ENCODE results near the gene DPM1.
A peak's percentile ranks its signal among the peaks of the same experiment; 100 is the strongest.
"Not testable (repeated sequence)": the region's sequence is repeated elsewhere in the genome, so short reads cannot be mapped to it uniquely, and the experiment has no call there.

Gene DPM1

DNA sequence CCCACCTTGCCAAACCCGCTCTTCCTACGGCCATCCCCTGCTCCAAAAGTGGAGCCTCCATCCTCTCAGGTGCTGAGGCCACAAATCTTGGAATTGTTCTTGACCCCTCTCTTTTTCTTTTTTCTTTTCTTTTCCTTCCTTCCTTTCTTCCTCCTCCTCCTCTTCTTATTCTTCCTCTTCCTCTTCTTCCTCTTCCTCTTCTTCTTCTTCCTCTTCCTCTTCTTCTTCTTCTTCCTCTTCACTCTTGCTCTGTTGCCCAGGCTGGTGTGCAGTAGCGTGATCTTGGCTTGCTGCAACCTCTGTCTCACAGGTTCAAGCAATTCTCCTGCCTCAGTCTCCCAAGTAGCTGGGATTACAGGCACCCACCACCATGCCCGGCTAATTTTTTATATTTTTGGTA lies 20.2 kb upstream of the DPM1 start:
- DNase-seq: not testable (repeated sequence)

DNA sequence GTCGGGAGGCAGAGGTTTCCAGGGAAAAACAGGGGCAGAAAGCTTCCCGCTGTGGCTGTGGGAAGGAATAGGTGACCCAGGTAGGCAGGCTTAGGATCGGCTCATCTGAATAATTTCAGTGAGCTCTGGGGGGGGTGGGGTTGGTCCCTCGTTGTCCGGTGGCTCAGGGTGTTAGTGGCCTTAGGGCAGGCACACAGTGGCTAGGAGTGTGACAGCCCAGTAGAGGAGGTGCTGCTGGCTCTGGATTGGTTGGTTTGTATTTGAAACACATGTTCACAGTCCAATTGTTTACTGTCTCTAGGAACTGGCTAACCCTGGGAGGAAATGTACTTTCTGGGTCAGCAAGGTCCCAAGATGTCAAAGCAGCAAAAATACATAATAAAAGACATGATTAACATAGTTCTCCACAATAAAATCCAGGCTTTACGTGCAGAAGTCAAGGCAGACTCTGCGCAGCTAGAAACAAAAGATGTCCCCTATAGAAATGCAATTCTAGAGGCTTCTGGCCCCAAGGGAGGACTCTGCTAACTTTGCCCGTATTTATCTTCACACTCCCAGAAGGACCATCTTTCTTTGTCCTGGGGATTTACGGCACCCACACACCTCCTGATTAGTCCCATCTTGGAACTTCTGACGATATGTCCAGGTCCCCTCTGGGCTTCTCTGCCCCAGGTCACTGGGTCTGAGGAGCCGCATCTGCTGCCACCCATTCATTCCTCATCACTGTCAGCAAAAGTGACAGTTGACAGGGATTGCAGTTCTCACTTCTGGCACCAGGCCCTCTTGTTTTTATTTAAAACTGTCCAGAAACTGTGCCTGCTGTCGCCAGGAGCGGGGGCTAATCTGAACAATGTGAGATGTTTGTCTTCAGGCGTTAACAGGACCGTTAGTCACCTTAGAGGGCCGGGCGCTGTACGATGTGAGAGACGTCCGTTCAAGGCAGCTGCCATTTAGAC lies 19.0 kb upstream of the DPM1 start:
- DNase-seq: no peak

- DNase-seq: no peak
Measured at GRCh38 chr20:50975701-50976330, 17.5 kb upstream of the DPM1 start.

GRCh38 chr20:50969912-50970311 lies 11.6 kb upstream of the DPM1 start:
- no peak for DNase-seq

GRCh38 chr20:50969435-50969834 lies 11.1 kb upstream of the DPM1 start:
- DNase-seq: no peak

DNA sequence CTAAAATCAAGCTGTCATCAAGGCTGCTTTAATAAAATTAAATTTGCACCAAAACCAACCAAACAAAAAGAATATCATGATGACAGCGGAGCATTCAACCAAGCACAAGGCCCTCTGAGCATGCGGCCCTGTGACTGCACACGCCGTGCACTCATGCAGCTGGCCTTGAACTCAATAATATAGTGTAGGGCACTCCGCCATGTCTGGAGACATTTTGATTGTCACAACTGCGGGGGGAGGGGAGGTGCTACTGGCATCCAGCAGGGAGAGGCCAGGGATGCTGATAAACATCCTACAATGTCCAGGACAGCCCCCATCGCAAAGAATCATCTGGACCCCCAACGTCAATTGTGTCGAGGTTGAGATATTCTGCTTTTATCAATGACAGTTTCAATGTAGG lies 10.0 kb upstream of the DPM1 start:
- DNase-seq: no peak

DNA sequence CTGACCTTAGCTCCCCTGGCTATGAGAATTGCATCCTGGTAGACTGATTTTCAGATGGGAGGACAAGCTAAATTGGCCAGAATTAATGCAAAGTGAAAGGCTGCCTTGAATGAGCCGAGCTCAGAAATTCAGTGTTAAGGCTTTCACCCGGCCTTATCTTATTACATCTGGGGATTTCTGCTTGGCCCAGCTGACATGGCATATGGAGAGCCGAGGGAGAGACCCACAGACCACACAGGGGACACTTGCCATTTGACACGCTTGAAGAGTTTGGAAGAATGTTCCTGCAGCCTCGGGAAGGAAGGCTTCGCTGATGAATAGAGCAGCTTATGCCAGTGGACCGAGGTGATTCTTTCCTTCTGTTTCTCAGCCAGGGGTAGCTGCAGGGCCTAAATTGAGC lies 9.3 kb upstream of the DPM1 start:
- DNase-seq: no peak

- no peak for DNase-seq
Measured at GRCh38 chr20:50959543-50960126, 1.3 kb upstream of the DPM1 start.

DNA sequence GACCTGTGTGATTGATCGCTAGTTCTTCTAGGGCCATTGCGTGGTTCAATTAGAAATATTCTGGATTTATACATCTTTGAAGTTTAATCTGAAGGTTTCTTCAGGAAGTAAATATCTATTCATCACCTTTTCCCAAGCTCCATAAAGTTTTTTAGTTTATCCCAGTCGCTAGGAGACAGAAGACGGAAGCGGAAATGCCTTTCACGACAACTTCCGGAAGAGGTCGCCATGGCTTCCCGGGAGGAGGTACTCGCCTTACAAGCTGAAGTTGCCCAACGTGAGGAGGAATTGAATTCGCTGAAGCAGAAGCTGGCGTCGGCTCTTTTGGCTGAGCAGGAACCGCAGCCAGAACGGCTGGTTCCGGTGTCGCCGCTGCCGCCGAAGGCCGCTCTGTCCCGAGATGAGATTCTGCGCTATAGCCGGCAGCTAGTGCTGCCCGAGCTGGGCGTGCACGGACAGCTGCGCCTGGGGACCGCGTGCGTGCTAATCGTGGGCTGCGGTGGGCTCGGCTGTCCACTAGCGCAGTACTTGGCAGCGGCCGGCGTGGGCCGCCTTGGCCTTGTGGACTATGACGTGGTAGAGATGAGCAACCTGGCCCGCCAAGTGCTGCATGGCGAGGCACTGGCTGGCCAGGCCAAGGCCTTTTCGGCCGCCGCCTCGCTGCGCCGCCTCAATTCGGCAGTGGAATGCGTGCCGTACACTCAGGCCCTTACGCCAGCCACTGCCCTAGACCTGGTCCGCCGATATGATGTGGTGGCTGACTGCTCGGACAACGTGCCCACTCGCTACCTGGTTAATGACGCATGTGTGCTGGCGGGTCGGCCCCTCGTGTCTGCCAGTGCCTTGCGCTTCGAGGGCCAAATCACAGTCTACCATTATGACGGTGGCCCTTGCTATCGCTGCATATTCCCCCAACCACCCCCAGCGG lies 547 bp upstream of the DPM1 start, which contains the start of gene MOCS3:
Gene MOCS3 (plus strand): TSS at position 204 of the 928 bp plus-strand sequence. CDS start 25 bp downstream, at position 229.
- DNase-seq: peak; percentile 80 to 81

GRCh38 chr20:50957276-50957675 lies 1.1 kb downstream of the DPM1 start:
- no peak for DNase-seq

DNA sequence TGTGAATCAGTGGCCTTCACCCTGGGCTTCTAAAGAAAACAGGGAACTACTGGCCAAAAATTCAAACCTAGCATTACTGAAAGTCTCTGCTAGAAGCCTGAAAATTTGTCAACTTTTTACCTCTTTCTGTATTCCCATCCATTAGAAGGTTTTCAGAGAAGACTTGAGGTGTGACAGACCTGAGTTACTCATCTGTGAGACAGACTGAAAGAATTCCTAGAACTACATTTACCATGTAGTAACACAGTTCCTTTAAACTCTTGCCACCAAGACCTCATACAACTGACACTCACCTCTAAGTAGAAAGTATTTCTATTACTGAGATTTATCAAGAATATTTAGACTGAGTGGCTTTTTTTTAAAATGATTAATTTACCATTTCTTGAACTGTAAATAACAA lies 4.5 kb downstream of the DPM1 start:
- DNase-seq: no peak

- no peak for DNase-seq
Measured at GRCh38 chr20:50953196-50953595, 5.1 kb downstream of the DPM1 start.

DNA sequence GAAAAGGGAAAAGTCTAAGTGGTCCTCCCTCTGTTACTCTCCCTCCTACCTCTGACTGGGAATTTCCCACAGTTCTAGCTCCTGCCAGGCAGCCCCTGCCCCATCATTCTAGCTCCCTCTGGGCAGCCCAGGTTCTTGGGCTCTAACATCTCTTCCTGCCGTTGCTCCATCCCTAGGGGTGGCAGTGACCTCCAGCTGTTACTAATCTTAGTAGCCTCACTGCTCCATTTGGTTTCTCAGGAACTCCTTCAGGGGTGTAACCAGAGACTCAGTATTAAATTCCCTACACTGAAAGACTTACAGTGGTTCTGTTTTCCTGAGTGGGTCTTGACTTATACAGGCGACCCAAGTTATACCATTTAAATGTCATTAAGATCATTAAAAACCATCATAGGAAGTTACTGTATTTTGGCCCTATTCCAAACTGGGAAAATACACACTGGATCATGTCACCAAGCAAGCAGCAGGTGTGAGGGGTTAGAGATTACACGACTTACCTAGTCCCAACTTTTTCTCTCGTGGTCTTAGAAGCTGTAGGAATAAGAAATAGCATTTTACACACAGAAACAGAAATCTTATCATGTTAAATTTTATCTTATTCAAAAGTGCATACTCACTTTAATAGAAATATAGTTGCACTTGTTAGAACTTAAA lies 10.1 kb downstream of the DPM1 start:
- DNase-seq: no peak

DNA sequence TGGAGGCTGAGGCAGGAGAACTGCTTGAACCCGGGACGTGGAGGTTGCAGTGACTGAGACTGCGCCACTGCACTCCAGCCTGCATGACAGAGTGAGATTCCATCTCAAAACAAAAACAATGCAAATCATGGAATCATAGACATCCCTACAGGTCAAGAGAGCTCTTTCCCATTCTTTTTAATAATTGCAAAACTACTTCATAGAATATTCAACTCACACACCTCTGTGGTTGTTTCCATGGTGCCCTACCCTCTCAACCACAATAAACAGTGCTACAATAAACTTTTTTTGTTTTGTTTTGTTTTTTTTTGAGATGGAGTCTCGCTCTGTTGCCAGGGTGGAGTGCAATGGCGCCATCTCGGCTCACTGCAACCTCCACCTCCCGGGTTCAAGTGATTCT lies 15.3 kb downstream of the DPM1 start:
- DNase-seq: no peak

DNA sequence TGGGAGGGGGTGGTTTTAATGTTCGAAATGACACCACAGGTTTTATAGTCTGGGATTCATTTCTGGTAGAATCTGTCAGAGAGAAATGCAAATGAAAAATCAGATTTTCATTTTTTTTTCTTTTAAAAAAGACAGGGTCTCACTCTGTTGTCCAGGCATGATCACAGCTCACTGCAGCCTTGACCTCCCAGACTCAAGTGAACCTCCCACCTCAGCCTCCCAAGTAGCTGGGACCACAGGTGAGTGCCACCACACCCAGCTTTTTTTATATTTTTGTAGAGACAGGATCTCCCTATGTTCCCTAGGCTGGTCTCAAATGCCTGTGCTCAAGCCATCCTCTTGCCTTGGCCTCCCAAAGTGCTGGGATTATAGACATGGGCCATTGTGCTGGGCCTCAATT lies 24.7 kb downstream of the DPM1 start:
- no peak for DNase-seq

DNA sequence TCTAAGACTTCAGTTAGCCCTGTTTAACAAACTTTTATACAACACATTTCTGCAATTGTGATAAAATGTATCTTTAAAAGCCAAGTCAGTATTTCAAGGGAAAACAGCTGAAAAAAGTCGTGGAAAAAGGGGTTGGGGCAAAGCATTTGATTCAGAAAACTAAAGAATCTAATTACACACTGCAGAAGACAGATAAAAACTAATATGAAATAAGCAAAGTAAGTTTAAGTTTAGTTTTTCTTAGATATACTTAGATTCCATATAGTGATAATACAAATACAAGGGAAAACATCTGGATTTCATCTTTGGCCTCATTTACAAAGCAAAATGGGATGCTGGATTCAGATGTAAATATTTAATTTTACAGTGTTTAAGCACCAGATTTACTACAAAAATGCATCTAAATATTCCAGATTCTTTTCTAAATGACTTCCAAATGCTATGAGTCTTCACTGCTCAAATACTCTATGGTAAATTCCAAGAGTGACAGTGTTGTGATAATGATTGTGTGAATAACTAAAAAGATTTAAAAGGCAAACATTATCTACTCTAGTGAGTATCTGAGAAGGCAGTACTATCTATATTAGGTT lies 25.5 kb downstream of the DPM1 start:
- DNase-seq: no peak

DNA sequence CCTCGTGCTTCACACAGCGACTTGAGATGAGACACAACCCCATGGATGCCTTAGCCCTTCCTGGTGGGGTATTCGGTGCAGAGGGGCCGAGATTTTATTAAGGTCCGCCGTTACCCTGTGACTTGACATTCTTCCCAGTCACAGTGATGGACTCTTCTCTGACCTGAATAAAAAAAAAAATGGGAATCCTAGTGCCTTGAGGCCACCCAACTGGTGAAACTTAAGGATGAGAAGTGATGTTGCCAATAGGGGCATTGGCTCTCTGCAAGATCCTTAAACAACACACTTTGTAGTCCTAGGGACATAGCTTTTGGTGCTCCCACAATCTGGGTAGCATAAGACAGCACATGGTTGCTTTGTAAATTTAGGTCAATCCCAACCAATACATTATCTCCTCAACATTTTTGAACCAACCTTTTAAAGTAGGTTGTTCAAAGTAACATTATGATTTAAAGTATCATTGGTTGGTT lies 26.3 kb downstream of the DPM1 start:
- no peak for DNase-seq

DNA sequence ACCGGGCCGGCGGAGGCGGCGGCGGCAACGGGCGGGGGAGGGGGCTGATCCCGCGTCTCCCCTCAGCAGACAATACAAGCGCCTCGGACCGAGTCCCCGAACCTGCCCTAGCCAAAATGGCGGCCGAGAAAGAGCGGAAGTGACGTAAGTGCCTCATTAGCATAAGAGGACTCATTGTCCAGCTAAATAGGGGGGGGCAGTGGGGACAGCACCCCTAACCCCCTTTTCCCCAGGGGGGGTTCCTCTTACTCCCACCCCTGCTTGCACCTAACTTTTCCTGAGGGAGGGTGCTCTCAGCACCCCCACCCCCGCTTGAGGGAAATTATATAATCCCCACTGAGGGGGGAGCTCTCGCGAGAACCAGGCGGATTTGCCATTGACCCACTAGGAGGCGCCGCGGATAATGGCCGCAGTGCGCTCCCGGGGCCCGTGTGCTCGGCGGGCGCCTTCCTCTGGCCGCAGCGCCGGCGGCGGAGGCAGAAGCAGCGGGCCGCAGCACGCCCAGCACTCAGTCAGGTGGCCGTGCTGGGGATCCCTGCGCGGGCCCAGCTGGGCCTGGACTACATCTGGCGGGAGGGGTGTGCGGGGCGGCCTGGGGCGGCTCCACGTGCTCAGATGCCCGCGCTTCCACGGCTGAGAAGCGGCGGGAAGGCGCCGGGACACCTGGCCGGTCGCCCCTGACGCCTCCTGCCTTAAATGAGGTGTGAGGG lies 26.9 kb downstream of the DPM1 start, which contains the start of gene ADNP:
Gene ADNP (minus strand): TSS at position 132 of the 710 bp plus-strand sequence. CDS start 27,441 bp downstream, outside the sequence.
- peak; percentile 88 for DNase-seq

GRCh38 chr20:50930976-50931305 lies 27.4 kb downstream of the DPM1 start:
- DNase-seq: no peak

GRCh38 chr20:50930139-50930975 lies 28.0 kb downstream of the DPM1 start:
- DNase-seq: peak; percentile 6 to 22
